Common myeloid progenitor, CD34-positive (primary cell): ENCODE measurements around the gene CACNA2D2.

ENCODE experiments used
- CTCF ChIA-PET: fragments of 350-600 bp; sonication (Branson Sonifier 250); formaldehyde crosslinking; loops from one replicate; lab custom pipeline; 2021; ENCODE audit warnings: antibody characterized with exemption; lab: Charles Lee
- POLR2A ChIA-PET: fragments of 350-600 bp; sonication (Branson Sonifier 250); formaldehyde crosslinking; loops from one replicate; lab custom pipeline; 2021; ENCODE audit warnings: antibody characterized with exemption; lab: Charles Lee
- DNase-seq, 3 donors: peaks; one replicate each; pipeline versions ENCODE4 v3.0.0 to v3.0.0-alpha.2; 2013
- H3K27ac ChIP-seq, 2 experiments: 1 replicate in 1 of 2; 2 replicates in 1 of 2; pipeline ENCODE4 v1.7.0; 2013; ENCODE audit warnings: inconsistent platforms in 2 of 2, low read length in 2 of 2, mild to moderate bottlenecking in 2 of 2, low read depth in 1 of 2, moderate library complexity in 1 of 2; ENCODE audit not compliant: severe bottlenecking in 2 of 2, insufficient read depth in 1 of 2, poor library complexity in 1 of 2
- H3K27me3 ChIP-seq, 5 experiments: replicated peaks in 2 of 5; 1 replicate in 3 of 5; 2 replicates in 2 of 5; pipeline versions ENCODE4 v1.6.1 to v1.7.0; 2013; ENCODE audit warnings: low read length in 4 of 5, mild to moderate bottlenecking in 2 of 5, moderate library complexity in 2 of 5, inconsistent platforms in 1 of 5; ENCODE audit not compliant: insufficient read depth in 5 of 5, control insufficient read depth in 4 of 5
- H3K36me3 ChIP-seq, 4 experiments: 1 replicate in 2 of 4; 2 replicates in 2 of 4; pipeline versions ENCODE4 v1.6.1 to v1.7.0; 2013; ENCODE audit warnings: low read length in 3 of 4, control low read depth in 1 of 4, mild to moderate bottlenecking in 1 of 4; ENCODE audit not compliant: control insufficient read depth in 4 of 4, insufficient read depth in 4 of 4
- H3K4me1 ChIP-seq, 4 experiments: 1 replicate in 3 of 4; 2 replicates in 1 of 4; pipeline versions ENCODE4 v1.6.1 to v1.7.1; 2013; ENCODE audit warnings: low read length in 3 of 4, mild to moderate bottlenecking in 3 of 4, control low read depth in 1 of 4, inconsistent platforms in 1 of 4, moderate library complexity in 1 of 4; ENCODE audit not compliant: control insufficient read depth in 4 of 4, insufficient read depth in 4 of 4; ENCODE audit errors: control extremely low read depth in 1 of 4
- H3K4me3 ChIP-seq, 7 experiments: 1 replicate in 4 of 7; 2 replicates in 3 of 7; pipeline versions ENCODE4 v1.5.1 to v1.7.0; 2013; ENCODE audit warnings: mild to moderate bottlenecking in 7 of 7, low read length in 6 of 7, moderate library complexity in 6 of 7, inconsistent platforms in 2 of 7, low read depth in 2 of 7, control low read depth in 1 of 7; ENCODE audit not compliant: insufficient read depth in 4 of 7, control insufficient read depth in 1 of 7; ENCODE audit errors: extremely low read depth in 1 of 7
- H3K9me3 ChIP-seq, 5 experiments: 1 replicate in 4 of 5; 2 replicates in 1 of 5; pipeline versions ENCODE4 v1.6.1 to v1.7.1; 2013; ENCODE audit warnings: low read length in 4 of 5, mild to moderate bottlenecking in 2 of 5, inconsistent platforms in 1 of 5, low read depth in 1 of 5, moderate library complexity in 1 of 5; ENCODE audit not compliant: control insufficient read depth in 4 of 5, insufficient read depth in 2 of 5; ENCODE audit errors: control extremely low read depth in 1 of 5
- WGBS: methylation state at CpG from one replicate; pipeline ENCODE4 v1.1.5; 2013; ENCODE audit not compliant: insufficient coverage; 5-methylcytosine and 5-hydroxymethylcytosine counted together

The CACNA2D2 gene

DNA sequence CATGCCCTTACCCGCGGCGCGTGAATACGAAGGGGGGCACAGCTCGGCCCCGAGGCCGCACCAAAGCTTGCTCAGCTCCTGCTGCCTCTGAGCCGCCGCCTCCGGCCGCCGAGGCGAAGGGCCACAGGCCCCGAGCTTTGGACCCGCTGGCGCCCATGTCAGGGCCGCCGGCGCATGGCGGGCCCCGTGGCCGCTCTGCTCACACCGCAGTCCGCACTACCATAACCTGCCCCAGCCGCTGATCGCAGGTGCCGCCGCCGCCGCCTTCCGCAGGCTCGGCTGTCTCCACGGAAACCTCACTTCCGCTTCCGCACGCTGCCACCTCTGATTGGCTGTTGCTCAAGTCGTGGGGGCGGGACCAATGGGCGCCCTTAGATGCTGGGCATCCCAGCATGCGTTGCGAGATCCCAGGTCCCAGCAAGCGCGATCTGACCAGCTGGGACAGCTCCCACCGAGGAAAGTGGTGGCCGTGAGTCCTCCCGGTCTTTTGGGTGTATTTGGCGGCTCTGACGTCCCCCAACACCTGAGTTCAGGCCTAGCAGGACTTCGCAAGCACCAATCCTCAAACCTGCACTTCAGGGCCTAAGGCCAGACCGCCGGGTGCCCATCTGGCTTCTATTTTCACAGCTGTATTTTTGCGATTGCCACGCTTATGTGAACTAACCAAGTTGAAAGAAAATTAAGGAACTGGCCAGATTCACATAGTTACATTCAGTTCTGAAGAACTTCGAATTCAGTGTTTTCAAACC, 175.3 kb downstream of the CACNA2D2 start, which contains the start of gene TUSC2:
Gene TUSC2 (minus strand): TSS at position 281 of the 749 bp plus-strand sequence. CDS start 124 bp downstream, at position 157.
- Histone ChIP-seq H3K4me1 (peaks cover 0 to 40% (median 28%) of the 10 kb centered on the region in 4 experiments), H3K27me3 (no peaks in the 10 kb centered on the region), H3K9me3 (no peaks in the 10 kb centered on the region), H3K36me3 (peaks cover 5 to 47% (median 43%) of the 10 kb centered on the region in 4 experiments), H3K4me3 (peak within 1 kb of the TSS; percentile 67 to 94 (median 84)), H3K27ac (peak within 1 kb of the TSS; percentile 67 to 87)
- POLR2A ChIA-PET, result interaction anchor here (0.6 to 2.3 kb wide), 7 partner anchors 10 to 1172 kb away, joined by 3 to 31 read pairs (median 5); partner anchors contain the start of genes HYAL1, HYAL3, NAA80 and RASSF1
- CTCF ChIA-PET, result interaction anchor here (1.0 to 3.5 kb wide), 13 partner anchors 9 to 136 kb away, joined by 3 to 21 read pairs (median 5); partner anchors contain the start of genes GNAT1, HYAL1, HYAL3 and NAA80
- 3% methylated on average over 49 of the region's 55 CpGs for WGBS
- peak; percentile 96 to 98 (median 97) for DNase-seq

DNA sequence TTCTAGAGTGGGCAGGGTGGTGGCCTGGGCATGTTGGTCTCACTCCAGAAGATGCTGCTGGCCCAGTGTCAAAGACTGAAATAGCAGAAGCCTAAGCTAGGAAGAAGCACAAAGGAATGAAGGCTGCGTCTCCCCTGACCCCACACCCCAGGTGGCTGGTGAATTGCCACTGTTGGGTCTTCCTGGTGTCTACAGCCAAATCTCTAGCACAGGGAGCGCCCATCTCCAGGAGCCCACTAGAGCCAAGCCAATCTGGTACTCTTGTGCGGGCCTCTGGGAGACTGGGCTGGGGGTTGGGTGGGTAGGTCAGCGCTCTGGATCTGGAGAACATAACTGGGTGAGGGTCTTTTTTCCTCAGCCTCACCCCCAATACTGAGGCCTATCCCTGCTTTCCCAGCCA, 176.3 kb downstream of the CACNA2D2 start:
- Histone ChIP-seq H3K4me3 (peak overlapping the region in 6 of 7 experiments; percentile 67 to 94 (median 86)), H3K27me3 (no peaks in the 10 kb centered on the region), H3K9me3 (no peaks in the 10 kb centered on the region), H3K4me1 (peaks cover 0 to 49% (median 37%) of the 10 kb centered on the region in 4 experiments), H3K36me3 (peaks cover 5 to 41% (median 37%) of the 10 kb centered on the region in 4 experiments), H3K27ac (peak overlapping the region; percentile 67 to 87)
- DNase-seq, result no peak
- CTCF ChIA-PET, result interaction anchor here (0.9 to 3.5 kb wide), 11 partner anchors 8 to 135 kb away, joined by 3 to 21 read pairs (median 5); partner anchors contain the start of genes GNAT1, HYAL1, HYAL3 and NAA80
- POLR2A ChIA-PET, result interaction anchor here (0.9 to 2.3 kb wide), 3 partner anchors 11 to 63 kb away, joined by 5 to 31 read pairs (median 7); partner anchors contain the start of gene HYAL1
- 83% methylated on average over 1 of the region's 4 CpGs for WGBS

DNA sequence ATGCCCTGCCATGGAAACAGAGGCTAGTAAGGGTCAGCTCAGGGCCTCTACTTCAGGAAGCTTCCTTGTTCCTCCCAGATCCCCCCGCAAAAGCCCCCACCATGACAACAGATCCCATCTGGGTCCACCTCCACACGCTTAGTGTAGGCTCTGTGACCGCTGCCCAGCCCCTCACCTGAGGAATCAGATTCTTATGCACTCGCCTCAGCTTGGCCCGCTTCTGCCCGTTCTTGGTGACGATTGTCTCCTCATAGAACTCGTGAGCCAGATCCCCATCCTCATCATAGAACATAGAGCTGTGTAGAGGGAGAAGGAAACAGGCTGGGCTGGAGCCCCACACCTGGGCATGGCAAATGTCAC, 177.3 kb downstream of the CACNA2D2 start:
- ChIA-PET POLR2A (no interaction called here), CTCF (interaction anchor here (0.9 to 4.2 kb wide), 5 partner anchors 8 to 66 kb away, joined by 3 to 16 read pairs (median 4); no protein-coding TSS in a partner anchor)
- Histone ChIP-seq H3K27ac (peak overlapping the region in 1 of 2 experiments; percentile 0), H3K27me3 (no peaks in the 10 kb centered on the region), H3K9me3 (no peaks in the 10 kb centered on the region), H3K4me1 (peaks cover 0 to 59% (median 42%) of the 10 kb centered on the region in 4 experiments), H3K4me3 (no peak overlapping the region), H3K36me3 (peaks cover 3 to 31% (median 28%) of the 10 kb centered on the region in 4 experiments)
- no peak for DNase-seq
- 94% methylated on average over 3 of the region's 8 CpGs for WGBS

DNA sequence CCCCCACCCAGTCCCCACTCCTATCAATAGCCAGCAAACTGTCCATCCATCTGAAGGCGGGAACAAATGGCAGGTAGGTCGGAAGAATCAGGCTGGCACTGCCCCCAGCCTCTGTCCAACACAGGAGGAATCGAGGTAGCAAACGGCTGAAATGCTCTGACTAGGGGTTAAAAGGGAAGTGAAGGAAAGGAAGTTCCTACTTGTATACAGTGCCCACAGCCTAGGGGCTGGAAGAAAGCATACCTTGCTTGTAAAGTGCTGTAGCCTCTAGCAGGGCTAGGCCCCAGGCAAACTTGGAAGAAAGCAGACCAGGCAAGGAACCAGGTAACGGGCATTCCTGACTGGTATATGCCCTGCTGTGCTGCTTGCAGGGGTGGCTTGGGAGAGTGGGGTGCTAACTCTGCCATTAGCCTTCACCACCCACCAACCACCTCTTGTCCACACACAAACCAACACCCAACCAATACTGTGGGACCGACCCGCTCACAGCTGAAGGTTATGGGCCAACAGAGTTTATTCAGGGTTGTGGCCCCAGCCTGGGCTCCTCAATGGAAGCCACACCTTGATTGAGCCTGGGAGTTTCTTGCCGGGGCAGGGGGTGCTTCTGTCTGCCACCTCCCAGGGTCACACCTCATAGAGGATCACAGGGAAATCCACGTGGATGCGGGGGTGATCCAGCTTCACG, 177.8 kb downstream of the CACNA2D2 start:
- Histone ChIP-seq H3K27ac (peak overlapping the region in 1 of 2 experiments; percentile 0), H3K9me3 (no peaks in the 10 kb centered on the region), H3K27me3 (no peaks in the 10 kb centered on the region), H3K4me3 (no peak overlapping the region), H3K4me1 (peaks cover 0 to 64% (median 45%) of the 10 kb centered on the region in 4 experiments), H3K36me3 (peaks cover 3 to 26% (median 22%) of the 10 kb centered on the region in 4 experiments)
- ChIA-PET POLR2A (no interaction called here), CTCF (interaction anchor here (1.2 to 11.6 kb wide), 11 partner anchors 8 to 72 kb away, joined by 3 to 105 read pairs (median 8); partner anchors contain the start of genes HYAL1 and IFRD2)
- no peak for DNase-seq
- 76% methylated on average over 7 of the region's 11 CpGs for WGBS

DNA sequence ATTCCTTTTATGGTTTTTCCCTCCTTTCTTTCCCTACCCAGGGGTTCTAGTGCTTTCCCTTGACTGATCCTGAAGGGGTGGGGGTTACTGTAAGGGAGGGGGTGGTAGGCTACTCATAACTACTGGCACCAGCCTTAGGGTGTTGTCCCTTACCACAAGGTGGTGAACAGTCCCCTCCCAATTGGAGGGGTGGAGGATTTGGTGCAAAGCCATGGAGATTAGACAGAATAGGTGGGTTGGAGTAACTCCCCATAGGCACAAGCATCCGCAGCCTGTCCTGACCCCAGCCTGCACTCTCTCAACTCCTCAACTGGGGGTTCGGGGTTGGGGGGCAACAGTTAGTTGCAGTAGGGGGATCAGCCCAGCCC, 178.3 kb downstream of the CACNA2D2 start:
- Histone ChIP-seq H3K9me3 (no peaks in the 10 kb centered on the region), H3K4me3 (no peak overlapping the region), H3K27ac (no peak overlapping the region), H3K4me1 (peaks cover 0 to 69% (median 50%) of the 10 kb centered on the region in 4 experiments), H3K27me3 (no peaks in the 10 kb centered on the region), H3K36me3 (peaks cover 3 to 21% (median 19%) of the 10 kb centered on the region in 4 experiments)
- POLR2A ChIA-PET, result no interaction called here
- DNase-seq, result no peak
- 100% methylated on average over 1 of the region's 2 CpGs for WGBS
- CTCF ChIA-PET, result interaction anchor here (0.8 to 11.6 kb wide), 15 partner anchors 9 to 134 kb away, joined by 3 to 105 read pairs (median 8); partner anchors contain the start of genes GNAT1, HYAL1, HYAL3 and IFRD2

DNA sequence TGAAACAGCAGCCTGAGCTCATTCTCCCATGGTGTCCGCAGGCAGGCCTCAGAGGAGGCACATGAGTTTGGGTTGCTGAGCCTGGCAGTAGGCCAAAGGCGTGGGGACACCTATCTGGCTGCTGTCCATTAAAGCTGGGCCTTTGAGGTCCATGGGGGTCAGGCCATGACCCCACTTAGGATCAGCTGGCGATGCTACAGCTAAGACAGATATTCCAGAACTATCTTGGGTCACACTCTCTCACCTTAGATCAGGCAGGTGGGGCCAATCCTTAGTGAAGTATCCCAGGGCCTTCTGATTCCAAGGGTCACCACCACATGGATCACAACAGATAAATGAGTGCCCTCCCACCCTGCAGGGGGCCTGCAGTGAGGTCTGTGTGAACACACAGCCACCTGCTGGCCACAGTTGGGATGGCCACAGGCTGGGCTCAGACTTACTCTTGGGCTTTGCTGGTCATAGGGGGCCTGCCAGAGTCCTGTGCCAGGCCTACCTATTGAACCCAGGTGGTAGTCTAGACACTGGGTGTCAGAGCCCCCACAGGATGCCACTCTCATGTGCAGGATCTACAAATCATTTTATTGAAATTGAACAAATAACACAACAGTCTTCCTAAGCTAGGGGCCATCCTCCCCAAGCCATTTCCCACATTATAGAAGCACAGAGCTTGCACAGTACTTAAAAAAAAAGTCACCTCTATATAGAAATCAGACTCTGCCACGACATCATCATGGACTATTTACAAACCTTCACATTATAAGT, 178.9 kb downstream of the CACNA2D2 start:
- POLR2A ChIA-PET, result no interaction called here
- no peaks in the 10 kb centered on the region for H3K9me3 ChIP-seq
- no peak overlapping the region for H3K27ac ChIP-seq
- H3K27me3 ChIP-seq, result no peaks in the 10 kb centered on the region
- peaks cover 3 to 18% (median 14%) of the 10 kb centered on the region in 4 experiments for H3K36me3 ChIP-seq
- DNase-seq, result peak; percentile 72 to 81 (median 80)
- 67% methylated on average over 2 of the region's 4 CpGs for WGBS
- peaks cover 0 to 75% (median 56%) of the 10 kb centered on the region in 4 experiments for H3K4me1 ChIP-seq
- CTCF ChIA-PET, result interaction anchor here (0.7 to 11.6 kb wide), 26 partner anchors 10 to 202 kb away, joined by 3 to 105 read pairs (median 6); partner anchors contain the start of genes GNAT1, HYAL1, HYAL3 and IFRD2
- no peak overlapping the region for H3K4me3 ChIP-seq
